Neuron (in vitro differentiated cells): Measurements from ENCODE around the gene OMP.

ENCODE experiments used
- H2AFZ ChIP-seq: one replicate; pipeline ENCODE4 v1.6.1; 2013; ENCODE audit warnings: low read depth, mild to moderate bottlenecking, inconsistent platforms, low read length, moderate library complexity
- H3K27me3 ChIP-seq: one replicate; pipeline ENCODE4 v1.6.1; 2013; ENCODE audit warnings: low read length; ENCODE audit not compliant: insufficient read depth
- H3K36me3 ChIP-seq: one replicate; pipeline ENCODE4 v1.6.1; 2013; ENCODE audit warnings: low read length; ENCODE audit not compliant: insufficient read depth
- H3K4me1 ChIP-seq: one replicate; pipeline ENCODE4 v1.6.1; 2013; ENCODE audit warnings: low read length; ENCODE audit not compliant: insufficient read depth
- H3K4me3 ChIP-seq: 2 replicates; pipeline ENCODE4 v1.5.1; 2013; ENCODE audit warnings: mild to moderate bottlenecking, low read length, moderate library complexity
- H3K9me3 ChIP-seq: one replicate; pipeline ENCODE4 v1.6.1; 2013; ENCODE audit warnings: low read length

The OMP gene

DNA sequence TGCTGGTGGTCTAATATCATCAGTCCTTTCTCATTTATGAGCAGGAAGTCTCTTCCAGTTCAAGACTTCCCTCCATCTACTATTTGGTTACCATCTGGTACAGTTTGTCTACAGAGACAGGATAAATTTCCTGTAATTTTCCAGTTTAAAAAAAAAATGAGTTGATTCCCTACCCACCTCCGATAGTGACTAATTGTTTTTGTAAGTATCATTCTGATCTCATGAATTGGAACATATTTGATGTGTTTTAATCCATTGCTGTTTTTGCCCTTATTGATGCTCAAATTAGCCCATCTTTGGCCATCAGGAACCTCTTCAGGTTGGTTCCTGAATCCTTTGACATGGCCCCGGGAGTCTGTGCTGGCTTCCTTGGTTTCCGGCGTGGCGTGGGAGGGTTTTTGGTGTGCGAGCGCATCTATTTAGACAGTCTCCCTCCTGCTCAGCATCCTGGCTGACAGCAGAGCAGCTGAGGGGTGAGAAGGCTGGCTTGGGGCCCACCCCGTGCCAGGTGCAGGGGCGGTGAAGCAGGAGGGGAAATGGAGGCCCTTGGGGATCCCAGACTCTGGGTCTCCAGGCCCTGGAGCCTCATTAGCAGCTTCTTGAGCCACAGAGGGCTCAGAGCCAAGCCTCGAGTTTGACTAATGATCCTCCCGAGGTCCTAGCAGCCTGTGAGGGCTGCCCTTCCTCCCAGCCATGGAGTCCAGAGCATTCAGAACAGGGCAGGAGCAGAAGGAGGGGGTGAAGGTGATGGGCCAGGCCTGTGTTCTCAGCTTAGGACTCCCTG lies 6.8 kb downstream of the OMP start:
- H3K36me3 ChIP-seq = peaks cover 21% of the 10 kb centered on the region
- no peaks in the 10 kb centered on the region for H3K9me3 ChIP-seq
- no peak overlapping the region for H3K4me3 ChIP-seq
- H3K27me3 ChIP-seq = no peaks in the 10 kb centered on the region
- H2AFZ ChIP-seq = no peak overlapping the region
- no peaks in the 10 kb centered on the region for H3K4me1 ChIP-seq

DNA sequence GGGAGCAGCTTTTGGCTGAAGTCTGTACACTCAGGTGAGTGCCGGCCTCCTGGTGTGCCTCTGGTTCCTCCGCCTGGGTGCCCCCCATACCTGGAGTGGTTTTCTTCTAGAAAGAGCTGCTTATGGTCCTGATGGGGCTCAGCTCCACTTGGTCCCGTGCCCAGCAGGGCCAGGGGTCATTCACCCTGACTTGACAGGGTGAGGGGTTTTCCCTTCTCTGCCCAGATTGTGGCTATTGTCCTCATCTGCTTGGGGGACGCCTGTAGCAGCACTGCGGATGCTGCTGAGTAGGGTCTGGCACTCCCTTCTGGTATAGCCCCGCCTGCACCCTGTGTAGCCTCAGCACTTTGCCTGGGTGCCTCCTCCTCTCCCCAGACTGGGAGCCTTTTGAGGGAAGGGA lies 8.2 kb downstream of the OMP start:
- Histone ChIP-seq H3K9me3 (no peaks in the 10 kb centered on the region), H2AFZ (no peak overlapping the region), H3K4me3 (no peak overlapping the region), H3K4me1 (no peaks in the 10 kb centered on the region), H3K27me3 (no peaks in the 10 kb centered on the region), H3K36me3 (peaks cover 30% of the 10 kb centered on the region)

DNA sequence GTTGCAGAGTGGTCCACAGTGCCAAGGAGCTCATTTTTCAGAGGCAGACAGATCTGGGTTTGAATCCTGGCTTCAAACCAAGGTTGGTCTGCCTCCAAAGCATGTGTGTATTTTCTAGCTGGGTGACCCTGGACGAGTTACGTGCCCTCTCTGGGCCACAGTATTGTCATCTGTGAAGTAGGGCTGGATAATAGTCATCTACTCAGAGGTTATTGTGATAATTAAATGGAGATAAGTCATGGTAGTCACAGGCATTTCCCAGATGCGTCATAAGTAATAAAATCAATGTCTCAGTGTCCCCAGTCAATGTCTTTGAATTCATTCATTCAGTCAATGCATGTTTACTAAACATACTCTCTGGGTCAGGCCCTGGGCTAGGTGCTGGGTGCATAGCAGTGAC lies 8.6 kb downstream of the OMP start:
- no peaks in the 10 kb centered on the region for H3K9me3 ChIP-seq
- no peaks in the 10 kb centered on the region for H3K27me3 ChIP-seq
- H3K4me1 ChIP-seq = no peaks in the 10 kb centered on the region
- peaks cover 34% of the 10 kb centered on the region for H3K36me3 ChIP-seq
- no peak overlapping the region for H3K4me3 ChIP-seq
- H2AFZ ChIP-seq = no peak overlapping the region

DNA sequence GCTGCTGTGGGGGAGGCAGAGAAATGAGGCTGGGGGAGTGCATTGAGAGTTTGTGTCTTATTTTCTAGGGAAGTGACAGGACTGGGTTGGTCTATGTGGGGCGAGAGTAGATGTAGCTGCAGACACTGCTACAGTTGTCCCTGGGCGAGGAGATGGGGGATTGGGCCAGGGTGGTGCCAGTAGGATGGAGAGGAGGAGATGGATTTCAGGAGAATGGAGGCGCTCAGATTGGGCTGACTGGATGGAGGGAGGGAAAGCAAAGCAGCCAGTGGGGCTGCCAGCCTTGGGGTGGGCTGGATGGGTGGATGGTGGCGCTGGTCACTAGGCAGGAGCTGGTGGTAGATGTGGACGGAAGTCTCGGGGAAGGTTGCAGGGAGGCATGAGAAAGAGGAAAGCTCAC lies 9.3 kb downstream of the OMP start:
- Histone ChIP-seq H3K4me3 (no peak overlapping the region), H3K27me3 (no peaks in the 10 kb centered on the region), H2AFZ (no peak overlapping the region)

DNA sequence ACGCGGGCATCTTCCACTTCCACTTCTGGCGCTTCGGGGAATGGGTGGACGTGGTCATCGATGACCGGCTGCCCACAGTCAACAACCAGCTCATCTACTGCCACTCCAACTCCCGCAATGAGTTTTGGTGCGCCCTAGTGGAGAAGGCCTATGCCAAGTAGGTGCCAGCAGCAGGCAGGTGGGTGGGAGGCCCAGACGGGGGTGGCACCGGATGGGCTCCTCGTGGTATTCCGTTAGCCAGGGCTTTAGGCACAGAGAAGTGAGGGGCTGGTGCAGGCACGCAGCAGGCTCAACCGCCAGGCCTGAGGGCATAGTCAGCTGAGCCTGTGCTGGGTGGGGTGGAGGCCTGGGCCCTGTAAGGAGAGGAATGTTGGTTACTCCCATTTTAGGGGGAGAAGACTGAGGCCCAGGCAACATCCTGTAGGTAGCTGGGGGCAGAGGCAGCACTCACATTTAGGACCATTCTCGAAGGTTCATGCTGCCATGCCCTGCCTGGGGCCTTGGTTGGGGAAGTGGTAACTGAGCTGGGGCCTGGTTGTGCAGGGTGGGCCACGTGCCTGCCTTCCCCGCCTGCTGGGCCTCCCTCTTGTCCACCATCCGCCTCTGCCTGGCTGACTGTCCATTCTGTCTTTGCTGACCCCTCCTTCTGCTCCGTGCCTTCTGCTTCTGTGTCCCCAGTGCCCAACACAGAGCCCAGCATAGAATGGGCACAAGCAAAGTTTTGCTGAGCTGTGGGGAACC lies 10.2 kb downstream of the OMP start:
- H3K27me3 ChIP-seq = no peaks in the 10 kb centered on the region
- no peak overlapping the region for H2AFZ ChIP-seq
- H3K4me3 ChIP-seq = no peak overlapping the region
- peaks cover 3% of the 10 kb centered on the region for H3K4me1 ChIP-seq
- peaks cover 39% of the 10 kb centered on the region for H3K36me3 ChIP-seq
- no peaks in the 10 kb centered on the region for H3K9me3 ChIP-seq

More for the DNA sequence above, 9.3 kb downstream of the OMP start:
- Histone ChIP-seq H3K9me3 (no peaks in the 10 kb centered on the region), H3K36me3 (peaks cover 34% of the 10 kb centered on the region), H3K4me1 (peaks cover under 1% of the 10 kb centered on the region)

DNA sequence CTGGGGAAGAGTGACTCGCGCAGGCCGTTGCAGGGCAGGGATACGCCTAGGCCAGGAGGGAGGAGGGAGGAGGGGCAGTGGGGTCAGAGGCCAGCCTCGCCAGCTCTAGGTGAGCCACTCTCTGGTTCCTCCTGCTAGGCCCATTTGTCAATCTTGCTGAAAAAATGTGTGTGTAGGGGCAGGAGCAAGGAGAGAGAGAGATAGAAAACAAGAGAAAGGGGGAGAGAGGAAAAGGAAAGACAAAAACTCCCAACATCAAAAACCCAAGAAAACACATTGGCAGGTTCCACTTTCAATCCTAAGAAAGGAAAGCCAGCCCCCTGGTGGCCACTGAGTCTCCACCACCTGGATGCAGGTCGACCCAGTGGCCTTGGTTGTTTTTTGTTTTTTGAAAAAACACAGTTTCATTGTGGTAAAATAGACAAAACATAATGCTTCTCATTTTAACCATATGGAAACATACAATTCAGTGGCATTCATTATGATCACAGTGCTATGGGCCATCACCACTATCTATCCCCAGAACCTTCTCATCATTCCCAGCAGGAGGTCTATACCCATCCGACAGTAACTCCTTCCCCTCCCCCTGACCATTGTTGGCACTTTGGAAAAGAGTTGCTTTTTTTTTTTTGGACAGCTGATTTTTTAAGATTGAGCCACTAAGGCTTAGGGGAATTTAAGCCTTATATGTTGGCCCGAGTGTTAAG lies 10.9 kb downstream of the OMP start:
- peaks cover 46% of the 10 kb centered on the region for H3K36me3 ChIP-seq
- H3K4me1 ChIP-seq = peaks cover 3% of the 10 kb centered on the region
- no peaks in the 10 kb centered on the region for H3K27me3 ChIP-seq
- no peak overlapping the region for H3K4me3 ChIP-seq
- H2AFZ ChIP-seq = no peak overlapping the region
- H3K9me3 ChIP-seq = no peaks in the 10 kb centered on the region

DNA sequence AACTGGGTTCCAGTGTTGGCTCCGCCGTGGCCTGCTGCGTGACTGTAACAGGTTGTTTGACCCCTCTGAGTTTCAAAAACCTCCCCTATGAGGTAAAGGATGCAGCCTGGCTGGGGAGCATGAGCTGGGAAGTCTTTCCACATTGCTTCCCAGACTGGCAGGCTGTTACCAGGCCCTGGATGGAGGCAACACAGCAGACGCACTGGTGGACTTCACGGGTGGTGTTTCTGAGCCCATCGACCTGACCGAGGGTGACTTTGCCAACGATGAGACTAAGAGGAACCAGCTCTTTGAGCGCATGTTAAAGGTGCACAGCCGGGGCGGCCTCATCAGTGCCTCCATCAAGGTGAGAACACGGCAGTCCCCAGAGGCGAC lies 11.4 kb downstream of the OMP start:
- Histone ChIP-seq H3K36me3 (peaks cover 52% of the 10 kb centered on the region), H3K4me1 (peaks cover 3% of the 10 kb centered on the region), H3K9me3 (no peaks in the 10 kb centered on the region), H2AFZ (no peak overlapping the region), H3K27me3 (no peaks in the 10 kb centered on the region), H3K4me3 (no peak overlapping the region)

DNA sequence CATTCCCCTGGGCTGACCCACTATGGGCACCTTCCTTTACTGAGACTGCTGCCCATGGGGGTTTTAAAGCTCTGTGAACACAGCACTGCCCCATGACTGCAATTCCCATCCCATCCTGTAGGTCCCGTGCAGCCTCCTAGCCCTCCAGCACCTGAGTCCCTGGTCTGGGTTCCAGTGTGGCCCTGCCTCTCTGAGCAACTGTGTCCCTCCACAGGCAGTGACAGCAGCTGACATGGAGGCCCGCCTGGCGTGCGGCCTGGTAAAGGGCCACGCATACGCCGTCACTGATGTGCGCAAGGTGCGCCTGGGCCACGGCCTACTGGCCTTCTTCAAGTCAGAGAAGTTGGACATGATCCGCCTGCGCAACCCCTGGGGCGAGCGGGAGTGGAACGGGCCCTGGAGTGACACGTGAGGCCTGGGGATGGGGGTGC lies 12.6 kb downstream of the OMP start:
- Histone ChIP-seq H3K4me1 (peaks cover 3% of the 10 kb centered on the region), H3K36me3 (peaks cover 63% of the 10 kb centered on the region), H3K27me3 (no peaks in the 10 kb centered on the region), H3K9me3 (no peaks in the 10 kb centered on the region), H2AFZ (no peak overlapping the region), H3K4me3 (no peak overlapping the region)

DNA sequence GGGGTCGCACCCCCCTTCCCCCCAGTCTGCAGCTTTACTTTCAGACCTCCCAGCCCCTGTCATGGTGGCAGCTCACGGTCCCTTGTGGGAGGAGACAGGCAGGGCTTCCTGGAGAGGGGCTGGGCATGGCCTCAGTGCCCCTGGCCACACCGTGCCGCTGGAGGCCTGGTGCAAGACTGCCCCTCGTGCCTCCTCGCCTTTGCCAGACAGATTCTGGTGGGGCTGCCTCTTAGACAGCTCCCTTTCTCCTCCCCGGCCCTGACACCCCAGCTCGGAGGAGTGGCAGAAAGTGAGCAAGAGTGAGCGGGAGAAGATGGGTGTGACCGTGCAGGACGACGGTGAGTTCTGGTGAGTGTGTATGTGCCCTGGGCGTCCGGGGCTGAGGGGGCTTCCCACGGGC lies 13.3 kb downstream of the OMP start:
- no peaks in the 10 kb centered on the region for H3K27me3 ChIP-seq
- H3K4me3 ChIP-seq = no peak overlapping the region
- no peaks in the 10 kb centered on the region for H3K9me3 ChIP-seq
- H3K36me3 ChIP-seq = peaks cover 70% of the 10 kb centered on the region
- no peak overlapping the region for H2AFZ ChIP-seq
- H3K4me1 ChIP-seq = peaks cover 3% of the 10 kb centered on the region

DNA sequence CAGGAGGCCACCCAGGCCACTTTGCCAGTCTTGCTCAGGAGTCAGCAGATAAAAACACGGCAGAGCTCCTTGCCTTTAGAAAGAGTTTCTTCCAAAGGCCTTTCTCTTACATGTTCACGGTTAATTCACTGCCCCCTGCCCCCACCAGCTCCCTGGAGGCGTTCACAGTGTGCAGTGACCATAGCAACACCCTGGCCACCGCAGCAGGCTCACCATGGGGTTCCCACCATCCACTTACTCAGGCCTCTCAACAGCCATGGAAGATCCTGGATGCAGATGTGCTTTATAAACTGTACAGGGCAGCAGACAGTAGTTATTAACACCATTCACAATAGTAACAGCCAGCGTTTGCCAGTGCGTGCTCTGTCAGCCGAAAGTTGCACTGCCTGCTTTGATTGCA lies 14.9 kb downstream of the OMP start:
- no peaks in the 10 kb centered on the region for H3K9me3 ChIP-seq
- peaks cover 84% of the 10 kb centered on the region for H3K36me3 ChIP-seq
- no peaks in the 10 kb centered on the region for H3K27me3 ChIP-seq
- peaks cover 3% of the 10 kb centered on the region for H3K4me1 ChIP-seq
- H2AFZ ChIP-seq = no peak overlapping the region
- H3K4me3 ChIP-seq = no peak overlapping the region

DNA sequence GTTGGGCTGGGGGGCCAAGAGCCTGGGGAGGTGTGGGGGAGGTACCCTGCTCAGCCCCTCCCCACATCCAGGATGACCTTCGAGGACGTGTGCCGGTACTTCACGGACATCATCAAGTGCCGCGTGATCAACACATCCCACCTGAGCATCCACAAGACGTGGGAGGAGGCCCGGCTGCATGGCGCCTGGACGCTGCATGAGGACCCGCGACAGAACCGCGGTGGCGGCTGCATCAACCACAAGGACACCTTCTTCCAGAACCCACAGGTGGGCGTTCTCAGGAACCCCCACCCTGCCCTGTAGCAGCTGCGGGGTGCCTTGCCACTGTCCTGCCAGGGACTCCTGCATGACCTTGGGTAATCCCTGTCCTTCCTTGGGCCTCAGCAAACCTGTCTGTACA lies 15.4 kb downstream of the OMP start:
- Histone ChIP-seq H3K9me3 (no peaks in the 10 kb centered on the region), H3K36me3 (peaks cover 85% of the 10 kb centered on the region), H3K27me3 (no peaks in the 10 kb centered on the region), H2AFZ (no peak overlapping the region), H3K4me3 (no peak overlapping the region), H3K4me1 (peaks cover 3% of the 10 kb centered on the region)

DNA sequence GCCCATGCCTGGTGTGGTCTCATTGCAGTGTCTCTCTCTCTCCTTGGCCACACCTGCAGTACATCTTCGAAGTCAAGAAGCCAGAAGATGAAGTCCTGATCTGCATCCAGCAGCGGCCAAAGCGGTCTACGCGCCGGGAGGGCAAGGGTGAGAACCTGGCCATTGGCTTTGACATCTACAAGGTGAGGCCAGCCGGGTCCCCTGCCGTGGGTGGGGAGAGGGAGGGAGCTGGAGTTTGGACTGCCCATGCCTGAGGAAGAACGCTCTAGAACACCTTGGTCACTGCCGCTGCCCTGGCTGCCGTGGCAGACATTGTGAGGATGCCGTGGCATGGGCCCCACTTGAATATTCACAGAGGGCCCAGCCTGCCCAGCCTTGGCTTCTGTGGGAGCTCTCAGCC lies 16.3 kb downstream of the OMP start:
- no peaks in the 10 kb centered on the region for H3K27me3 ChIP-seq
- H2AFZ ChIP-seq = no peak overlapping the region
- peaks cover 84% of the 10 kb centered on the region for H3K36me3 ChIP-seq
- H3K4me1 ChIP-seq = peaks cover 3% of the 10 kb centered on the region
- H3K4me3 ChIP-seq = no peak overlapping the region
- no peaks in the 10 kb centered on the region for H3K9me3 ChIP-seq

DNA sequence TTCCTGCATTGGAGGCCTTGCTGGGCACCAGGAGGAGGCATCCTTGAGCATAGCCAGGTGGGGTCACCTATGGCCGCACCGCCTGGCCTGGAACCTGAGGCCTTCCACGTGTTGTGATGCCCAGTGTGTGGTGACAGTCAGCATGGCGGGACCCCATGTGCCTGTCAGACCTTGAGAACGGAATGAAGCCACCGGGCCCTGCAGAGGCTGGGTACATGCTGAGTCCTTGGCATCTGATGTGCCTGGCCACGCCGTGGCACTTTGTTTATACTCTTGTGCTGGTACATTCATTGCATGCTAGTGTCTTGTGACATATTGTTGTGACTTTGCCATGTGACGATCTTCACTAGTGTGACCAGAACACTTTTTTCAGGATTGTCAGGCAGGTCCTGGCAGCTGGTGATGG lies 16.9 kb downstream of the OMP start:
- Histone ChIP-seq H3K4me1 (peaks cover 3% of the 10 kb centered on the region), H3K4me3 (no peak overlapping the region), H3K27me3 (no peaks in the 10 kb centered on the region), H3K36me3 (peaks cover 84% of the 10 kb centered on the region), H3K9me3 (no peaks in the 10 kb centered on the region), H2AFZ (no peak overlapping the region)
